DOHH2 (cell line): Measurements from ENCODE around the gene IP6K1.

Experiments
- H3F3A ChIP-seq: fragments of 200-600 bp; sonication (generic), shearing (Covaris generic); 2 replicates; pipeline ENCODE4 v1.6.0; 2016; ENCODE audit warnings: antibody characterized with exemption, mild to moderate bottlenecking; ENCODE audit not compliant: control insufficient read depth, insufficient read depth
- H3K27ac ChIP-seq: fragments of 200-600 bp; sonication (generic); 2 replicates; pipeline ENCODE4 v1.5.1; 2014; ENCODE audit warnings: low read depth, mild to moderate bottlenecking, low read length, moderate library complexity
- H3K27me3 ChIP-seq: fragments of 200-600 bp; sonication (generic); 2 replicates; pipeline ENCODE4 v1.6.1; 2014; ENCODE audit warnings: mild to moderate bottlenecking, low read length, mixed read lengths; ENCODE audit not compliant: control insufficient read depth
- H3K36me3 ChIP-seq: fragments of 200-600 bp; sonication (generic); 2 replicates; pipeline ENCODE4 v1.6.1; 2014; ENCODE audit warnings: mild to moderate bottlenecking, low read length, moderate library complexity, mixed read lengths; ENCODE audit not compliant: control insufficient read depth
- H3K4me1 ChIP-seq: fragments of 200-600 bp; sonication (generic); 2 replicates; pipeline ENCODE4 v1.6.1; 2014; ENCODE audit warnings: mild to moderate bottlenecking, low read length, mixed read lengths; ENCODE audit not compliant: control insufficient read depth
- H3K4me2 ChIP-seq: fragments of 200-600 bp; sonication (generic); 2 replicates; pipeline ENCODE4 v1.6.0; 2014; ENCODE audit warnings: mild to moderate bottlenecking, low read length, moderate library complexity
- H3K4me3 ChIP-seq: fragments of 200-600 bp; sonication (generic); 2 replicates; pipeline ENCODE4 v1.5.1; 2014; ENCODE audit warnings: mild to moderate bottlenecking, low read length, mixed read lengths
- H3K79me2 ChIP-seq: fragments of 200-600 bp; sonication (generic); 2 replicates; pipeline ENCODE4 v1.6.1; 2014; ENCODE audit warnings: mild to moderate bottlenecking, low read length, mixed read lengths; ENCODE audit not compliant: control insufficient read depth
- H3K9me2 ChIP-seq: fragments of 200-600 bp; sonication (generic); replicated peaks from 2 replicates; pipeline ENCODE4 v1.6.1; 2014; ENCODE audit warnings: mild to moderate bottlenecking, low read length, mixed read lengths; ENCODE audit not compliant: control insufficient read depth
- H3K9me3 ChIP-seq: fragments of 200-600 bp; sonication (generic); 2 replicates; pipeline ENCODE4 v1.6.1; 2014; ENCODE audit warnings: antibody characterized with exemption, low read length, mixed read lengths; ENCODE audit not compliant: control insufficient read depth, insufficient read depth
- H4K20me1 ChIP-seq: fragments of 200-600 bp; sonication (generic); 2 replicates; pipeline ENCODE4 v1.6.0; 2014; ENCODE audit warnings: low read depth, mild to moderate bottlenecking, antibody characterized with exemption, low read length, moderate library complexity; ENCODE audit not compliant: control insufficient read depth, insufficient read depth
- CTCF ChIP-seq: fragments of 200-600 bp; sonication (generic); IDR thresholded peaks from one replicate; pipeline ENCODE4 v1.5.1; 2014; ENCODE audit warnings: antibody characterized with exemption, mild to moderate bottlenecking, low read depth, low read length; ENCODE audit not compliant: poor library complexity, severe bottlenecking
- EZH2phosphoT487 ChIP-seq: fragments of 200-600 bp; sonication (generic); IDR thresholded peaks from 2 replicates; pipeline ENCODE4 v1.6.1; 2017; ENCODE audit warnings: borderline replicate concordance, mild to moderate bottlenecking, antibody characterized with exemption, low read length, moderate library complexity, mixed read lengths

Gene IP6K1

GRCh38 chr3:49703443-49703927 lies 82.9 kb downstream of the IP6K1 start:
- Histone ChIP-seq H3K9me3 (no peaks in the 10 kb centered on the region), H3F3A (no peaks in the 10 kb centered on the region), H3K4me2 (no peak overlapping the region), H4K20me1 (no peaks in the 10 kb centered on the region), H3K9me2 (no peaks in the 10 kb centered on the region), H3K27ac (no peak overlapping the region), H3K36me3 (peaks cover 29% of the 10 kb centered on the region), H3K4me1 (no peaks in the 10 kb centered on the region), H3K4me3 (no peak overlapping the region), H3K79me2 (no peaks in the 10 kb centered on the region), H3K27me3 (no peaks in the 10 kb centered on the region)
- no peak for TF ChIP-seq EZH2phosphoT487
- TF ChIP-seq CTCF, result peak; percentile 82

GRCh38 chr3:49702672-49703071 lies 83.7 kb downstream of the IP6K1 start:
- Histone ChIP-seq H3K27ac (no peak overlapping the region), H3K4me3 (no peak overlapping the region), H3K9me3 (no peaks in the 10 kb centered on the region), H3K79me2 (no peaks in the 10 kb centered on the region), H3K9me2 (no peaks in the 10 kb centered on the region), H3F3A (no peaks in the 10 kb centered on the region), H3K36me3 (peaks cover 29% of the 10 kb centered on the region), H3K4me2 (no peak overlapping the region), H4K20me1 (no peaks in the 10 kb centered on the region), H3K27me3 (no peaks in the 10 kb centered on the region), H3K4me1 (no peaks in the 10 kb centered on the region)
- TF ChIP-seq CTCF (no peak), EZH2phosphoT487 (no peak)

GRCh38 chr3:49701388-49702077 lies 84.8 kb downstream of the IP6K1 start:
- Histone ChIP-seq H3K9me2 (no peaks in the 10 kb centered on the region), H3K4me3 (no peak overlapping the region), H3K36me3 (peaks cover 29% of the 10 kb centered on the region), H3K27me3 (no peaks in the 10 kb centered on the region), H3K9me3 (no peaks in the 10 kb centered on the region), H3K27ac (no peak overlapping the region), H3K79me2 (no peaks in the 10 kb centered on the region), H4K20me1 (no peaks in the 10 kb centered on the region), H3K4me1 (no peaks in the 10 kb centered on the region), H3K4me2 (no peak overlapping the region), H3F3A (no peaks in the 10 kb centered on the region)
- TF ChIP-seq EZH2phosphoT487 (no peak), CTCF (peak; percentile 52)
